GM12875 (cell line): ENCODE measurements around the gene EGFL7.

Source experiments
- H3K4me3 ChIP-seq: one replicate; pipeline ENCODE4 v1.5.1; 2011; ENCODE audit warnings: low read depth, low read length, control low read depth
- TF ChIP-seq, protein P1 (sequence below): IDR thresholded peaks from 2 replicates; pipeline ENCODE4 v1.5.1; 2011; ENCODE audit warnings: low read depth, mild to moderate bottlenecking, control low read depth, inconsistent platforms, low read length, moderate library complexity, borderline replicate concordance; ENCODE audit not compliant: insufficient read depth

Gene EGFL7

DNA sequence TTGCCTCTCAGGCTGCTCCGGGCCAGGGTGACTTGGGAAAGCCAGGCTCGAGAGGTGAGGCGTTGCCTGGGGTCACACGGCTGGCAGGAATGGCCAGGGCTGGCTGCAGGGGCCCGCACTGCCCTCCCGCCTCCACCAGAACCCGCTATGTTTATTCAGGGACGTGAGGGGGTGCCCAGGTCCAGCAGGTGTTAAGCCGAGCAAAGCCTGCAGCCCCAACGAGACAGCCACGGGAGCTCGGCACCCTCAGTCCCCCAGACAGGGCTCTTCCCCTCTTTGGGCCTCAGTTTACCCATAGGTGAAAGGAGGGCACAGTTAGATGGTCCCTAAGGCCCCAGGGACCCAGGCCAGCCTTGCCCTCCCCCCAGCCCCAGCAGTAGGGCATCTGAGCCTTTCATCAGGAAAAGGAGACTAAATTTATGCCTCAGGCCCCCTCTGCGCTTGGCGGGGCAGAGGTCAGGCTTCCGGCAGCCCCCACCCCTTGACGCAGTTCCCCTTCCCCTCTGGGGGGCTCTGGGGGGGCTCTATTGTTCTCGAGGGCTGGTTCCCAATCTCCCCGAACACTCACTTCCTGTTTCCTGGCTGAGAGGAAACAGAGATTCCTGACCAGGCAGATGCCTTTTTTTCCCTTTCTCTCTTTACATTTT, 7.1 kb upstream of the EGFL7 start:
- no peak overlapping the region for H3K4me3 ChIP-seq
- TF ChIP-seq, protein P1, sequence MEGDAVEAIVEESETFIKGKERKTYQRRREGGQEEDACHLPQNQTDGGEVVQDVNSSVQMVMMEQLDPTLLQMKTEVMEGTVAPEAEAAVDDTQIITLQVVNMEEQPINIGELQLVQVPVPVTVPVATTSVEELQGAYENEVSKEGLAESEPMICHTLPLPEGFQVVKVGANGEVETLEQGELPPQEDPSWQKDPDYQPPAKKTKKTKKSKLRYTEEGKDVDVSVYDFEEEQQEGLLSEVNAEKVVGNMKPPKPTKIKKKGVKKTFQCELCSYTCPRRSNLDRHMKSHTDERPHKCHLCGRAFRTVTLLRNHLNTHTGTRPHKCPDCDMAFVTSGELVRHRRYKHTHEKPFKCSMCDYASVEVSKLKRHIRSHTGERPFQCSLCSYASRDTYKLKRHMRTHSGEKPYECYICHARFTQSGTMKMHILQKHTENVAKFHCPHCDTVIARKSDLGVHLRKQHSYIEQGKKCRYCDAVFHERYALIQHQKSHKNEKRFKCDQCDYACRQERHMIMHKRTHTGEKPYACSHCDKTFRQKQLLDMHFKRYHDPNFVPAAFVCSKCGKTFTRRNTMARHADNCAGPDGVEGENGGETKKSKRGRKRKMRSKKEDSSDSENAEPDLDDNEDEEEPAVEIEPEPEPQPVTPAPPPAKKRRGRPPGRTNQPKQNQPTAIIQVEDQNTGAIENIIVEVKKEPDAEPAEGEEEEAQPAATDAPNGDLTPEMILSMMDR, result no peak

DNA sequence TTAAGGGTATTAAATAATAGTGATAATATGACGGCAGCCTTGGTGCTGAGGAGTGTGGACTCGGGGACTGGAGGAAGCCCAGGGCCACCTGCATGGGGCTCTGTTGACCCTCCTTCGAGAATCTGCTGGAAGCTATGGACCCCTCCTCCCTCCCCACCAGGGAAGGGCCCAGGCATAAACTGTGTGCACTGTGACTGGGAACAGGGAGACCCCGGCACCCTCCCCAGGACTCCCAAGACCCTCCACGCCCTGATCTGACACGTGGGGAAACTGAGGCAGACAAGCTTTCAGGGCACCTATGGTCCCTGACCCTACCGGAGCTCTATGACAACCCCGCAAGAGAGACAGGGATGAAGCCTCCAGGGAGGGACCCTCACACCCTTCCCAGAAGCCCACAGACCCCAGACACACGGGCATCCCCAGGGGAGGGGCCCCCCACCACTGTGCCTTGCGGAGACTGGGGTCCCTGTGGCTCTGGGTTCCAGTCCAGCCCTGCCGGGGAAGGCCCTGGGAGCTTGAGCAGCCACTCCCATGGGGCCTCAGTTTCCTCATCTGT, 6.5 kb upstream of the EGFL7 start:
- H3K4me3 ChIP-seq, result no peak overlapping the region
- TF ChIP-seq, protein P1, result no peak

DNA sequence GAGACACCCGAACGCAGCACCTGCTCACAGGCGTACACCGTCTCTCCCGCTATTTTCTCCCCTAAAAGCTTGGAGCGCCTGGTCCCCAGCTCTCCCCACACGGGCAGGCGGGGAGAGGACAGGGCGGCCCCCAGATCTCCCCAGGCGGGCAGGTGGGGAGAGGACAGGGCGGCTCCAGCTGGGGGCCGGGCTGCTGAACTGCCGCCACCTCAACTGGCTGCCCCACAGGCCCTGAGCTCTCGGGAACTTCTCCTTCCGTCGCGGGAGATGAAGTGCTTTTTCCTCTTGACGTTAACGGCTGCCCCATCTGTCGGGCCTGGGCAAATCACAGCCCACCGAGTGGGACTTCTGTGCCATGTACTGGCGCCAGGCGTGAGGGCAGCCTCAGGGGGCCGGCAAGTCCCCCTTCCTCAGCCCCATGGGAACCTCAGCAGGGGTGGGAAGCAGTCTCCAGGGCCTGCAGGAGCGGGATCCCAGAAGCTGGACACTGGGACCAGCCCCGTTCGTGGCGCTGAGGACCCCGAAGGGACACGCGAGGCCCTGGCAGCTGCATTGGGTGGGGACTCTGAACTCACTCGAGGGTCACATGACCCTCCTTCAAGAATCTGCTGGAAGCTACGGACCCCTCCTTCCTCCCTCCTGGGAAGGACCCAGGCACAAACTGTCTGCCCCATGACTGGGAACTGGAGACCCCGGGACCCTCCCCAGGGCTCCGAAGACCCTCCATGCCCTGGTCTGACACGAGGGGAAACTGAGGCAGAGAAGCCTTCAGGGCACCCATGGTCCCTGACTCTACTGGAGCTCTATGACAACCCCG, 5.7 kb upstream of the EGFL7 start:
- H3K4me3 ChIP-seq, result no peak overlapping the region
- TF ChIP-seq, protein P1, result no peak

DNA sequence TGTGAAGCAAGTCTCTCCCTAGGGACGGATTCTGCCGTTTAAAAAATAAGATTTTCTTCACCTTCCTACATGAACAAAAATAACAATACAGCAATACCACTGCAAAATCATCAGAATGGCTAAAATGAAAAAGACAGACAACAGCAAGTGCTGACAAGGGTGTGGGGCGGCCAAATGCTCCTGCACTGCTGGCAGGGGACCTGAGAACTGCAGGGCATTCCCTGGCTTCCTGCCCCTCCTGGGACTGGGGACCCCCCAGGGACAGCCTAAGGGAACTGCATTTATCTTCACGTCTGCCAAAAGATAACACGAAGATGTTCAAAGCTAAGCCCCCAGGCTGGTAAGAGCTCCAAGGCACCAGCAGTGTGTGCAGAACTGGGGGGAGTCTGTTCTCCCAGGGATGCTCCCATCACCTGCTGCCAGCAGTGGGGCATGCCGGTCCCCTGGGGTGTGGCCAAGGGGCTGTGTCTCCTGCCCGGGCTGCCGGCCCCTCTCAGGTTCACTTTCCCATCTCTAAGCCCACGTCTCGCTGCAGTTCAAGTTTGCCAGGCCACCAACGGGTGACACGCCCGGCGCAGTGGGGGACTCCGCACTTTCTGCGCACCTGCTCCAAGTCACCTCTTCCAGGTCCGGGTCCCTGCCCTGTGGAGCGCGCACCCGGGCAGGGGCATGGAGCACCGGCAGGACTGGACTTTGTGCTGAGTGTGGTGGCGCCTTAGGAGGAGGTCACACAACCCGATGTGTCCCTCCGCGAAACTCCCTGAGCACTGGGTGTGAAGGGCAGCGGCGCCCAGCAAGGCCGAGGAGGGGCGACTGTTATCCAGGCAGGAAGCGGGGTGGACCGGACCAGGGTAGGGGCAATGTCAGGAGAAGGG, 4.5 kb upstream of the EGFL7 start:
- TF ChIP-seq, protein P1, result no peak
- H3K4me3 ChIP-seq, result no peak overlapping the region

DNA sequence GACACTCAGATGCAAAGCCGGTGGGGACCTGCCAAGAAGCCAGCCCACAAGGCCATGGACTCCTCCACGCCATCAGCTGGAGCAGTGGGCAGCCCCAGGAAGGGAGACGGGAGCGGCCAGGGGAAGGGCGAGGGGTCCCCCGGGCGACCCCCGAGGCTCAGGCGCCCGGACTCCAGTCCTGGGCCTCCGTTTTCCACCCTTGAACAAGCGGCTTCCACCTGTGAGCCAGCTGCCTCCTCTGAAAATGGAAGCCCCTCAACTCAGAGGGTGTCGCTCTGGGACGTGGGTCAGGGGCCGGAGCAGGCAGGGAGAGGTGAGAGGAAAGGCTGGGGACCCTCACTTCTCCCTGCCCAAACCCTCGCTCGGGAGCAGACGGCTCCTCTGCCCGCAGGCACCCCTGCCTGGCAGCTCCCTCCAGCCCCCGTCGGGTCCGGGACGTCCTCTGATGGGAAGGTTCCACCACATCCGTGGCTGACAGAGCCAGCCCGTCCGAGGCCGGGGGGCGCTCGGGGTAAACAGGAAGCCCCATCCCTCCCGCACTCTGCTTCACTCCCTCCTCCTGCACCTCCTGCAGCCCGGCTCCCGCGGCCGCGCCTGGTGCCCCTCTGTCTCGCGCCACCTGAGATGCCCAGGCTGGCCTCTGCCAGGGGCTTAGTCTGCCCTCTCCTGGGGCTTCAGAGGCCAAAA, 3.7 kb upstream of the EGFL7 start:
- no peak overlapping the region for H3K4me3 ChIP-seq
- TF ChIP-seq, protein P1, result no peak

DNA sequence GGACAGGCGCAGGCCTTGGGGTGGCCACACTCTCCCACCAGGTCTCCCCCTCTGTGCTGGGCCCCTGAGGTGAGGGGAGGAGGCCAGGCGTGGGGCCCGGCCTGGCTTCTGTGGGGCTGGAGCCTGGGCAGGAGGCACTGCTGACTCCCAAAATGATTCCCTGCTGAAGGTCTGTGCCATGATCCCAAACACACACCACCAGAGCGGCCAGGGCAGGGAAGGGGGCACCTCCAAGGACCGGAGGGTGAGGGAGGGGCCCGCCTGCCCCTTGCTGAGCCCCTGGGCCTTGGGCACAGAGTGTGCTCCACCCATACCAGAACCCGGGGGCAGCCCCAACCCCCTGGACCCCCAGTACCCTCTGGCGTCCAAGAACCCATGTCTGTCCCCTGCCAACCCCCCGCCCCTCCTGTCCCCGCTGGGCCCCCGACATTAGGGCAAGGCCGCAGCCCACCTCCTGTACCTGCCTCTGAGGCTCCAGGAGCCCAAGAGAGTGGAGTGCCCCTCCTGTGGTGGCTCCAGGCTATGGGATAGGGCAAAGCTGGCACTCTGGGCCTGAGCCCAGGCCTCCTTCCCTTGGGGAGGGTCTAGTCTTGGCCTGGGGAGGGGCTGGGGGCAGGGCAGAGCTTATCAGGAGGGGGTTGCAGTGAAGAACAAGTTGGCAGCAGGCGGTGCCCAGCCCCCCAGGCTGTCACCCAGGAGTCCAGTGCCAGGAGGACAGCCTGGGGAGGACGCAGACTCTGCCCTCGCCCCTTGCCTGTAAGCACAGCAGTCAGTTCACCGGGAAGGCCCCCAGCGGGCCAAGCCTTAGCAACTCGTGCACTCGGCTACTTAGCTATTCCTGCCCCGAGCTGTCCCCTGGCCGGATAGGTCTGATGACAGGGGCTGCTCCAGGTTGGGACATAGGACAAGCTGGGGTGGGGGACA, 2.6 kb upstream of the EGFL7 start:
- TF ChIP-seq, protein P1, result no peak
- no peak overlapping the region for H3K4me3 ChIP-seq
